K562 (cell line): Measurements from ENCODE around the gene PCK2. TPM values are rescaled to one million over a fixed set of nuclear protein-coding genes. Genes with fewer than 3 reads are reported as not detected.

Experiments
- BCL6 ChIP-seq: fragments of 250-450 bp; sonication (Bioruptor Pico); IDR thresholded peaks from 2 replicates; pipeline ENCODE4 v1.4.0; 2020
- CHCHD3 ChIP-seq: fragments of 250-450 bp; sonication (Bioruptor Pico); IDR thresholded peaks from 2 replicates; pipeline ENCODE4 v2.1.2; 2022; ENCODE audit warnings: mild to moderate bottlenecking
- FOXJ2 ChIP-seq: fragments of 200-800 bp; sonication (Bioruptor generic); IDR thresholded peaks from 2 replicates; pipeline ENCODE4 v1.6.1; 2016; ENCODE audit warnings: missing genetic modification characterization, missing compliant biosample characterization
- GABPA ChIP-seq: fragments of 200-800 bp; sonication (Bioruptor generic); conservative IDR thresholded peaks from 2 replicates; pipeline ENCODE4 v1.6.1; 2016; ENCODE audit warnings: low read depth, missing genetic modification characterization, missing compliant biosample characterization
- HDGF ChIP-seq: fragments of 450-650 bp; IDR thresholded peaks from 2 replicates; pipeline ENCODE4 v1.6.1; 2016
- NONO ChIP-seq, 2 experiments: fragments of 200-400 bp in 1 of 2; fragments of 450-650 bp in 1 of 2; formaldehyde crosslinking in 1 of 2; IDR thresholded peaks; 2 replicates each; pipeline ENCODE4 v1.6.1; 2017; ENCODE audit warnings: low read depth in 2 of 2, mild to moderate bottlenecking in 2 of 2, moderate library complexity in 2 of 2, low read length in 1 of 2
- PML ChIP-seq: IDR thresholded peaks from 2 replicates; pipeline ENCODE4 v1.6.1; 2012; ENCODE audit warnings: low read length, inconsistent platforms
- POLR2B ChIP-seq: fragments of 450-650 bp; IDR thresholded peaks from 2 replicates; pipeline ENCODE4 v1.6.1; 2018; ENCODE audit warnings: low read depth; ENCODE audit not compliant: partially characterized antibody
- RBM14 ChIP-seq: fragments of 200-400 bp; formaldehyde crosslinking; IDR thresholded peaks from 2 replicates; pipeline ENCODE4 v1.6.1; 2018; ENCODE audit warnings: low read depth, mild to moderate bottlenecking, low read length, moderate library complexity, borderline replicate concordance; ENCODE audit not compliant: insufficient read depth
- SMARCA4 ChIP-seq: fragments of 450-650 bp; IDR thresholded peaks from 2 replicates; pipeline ENCODE4 v1.6.1; 2016
- ZKSCAN8 ChIP-seq: fragments of 200-800 bp; sonication (Bioruptor generic); IDR thresholded peaks from 2 replicates; pipeline ENCODE4 v1.6.1; 2016; ENCODE audit warnings: missing genetic modification characterization, missing compliant biosample characterization
- ZNF134 ChIP-seq: fragments of 250-450 bp; sonication (Bioruptor Pico); conservative IDR thresholded peaks from 2 replicates; pipeline ENCODE4 v1.4.0; 2020
- polyA plus RNA-seq, 8 experiments: library from polyadenylated mRNA; depleted of rRNA in 4 of 8; stranded (reverse) in 5 of 8; unstranded in 3 of 8; fragments of >200 nt; fragmentation: Nextera tagmentation in 2 of 8; fragmentation: Illumina TruSeq in 1 of 8; extraction: Ambion mirVana in 2 of 8; extraction: Trizol in 1 of 8; gene quantifications; 2 replicates each; pipeline versions ENCODE4 v1.2.1 to v1.2.3, GENCODE V29; 2011 to 2014; ENCODE audit warnings: inconsistent platforms in 1 of 8, missing spikeins in 1 of 8
- total RNA-seq, 7 experiments: library from RNA; depleted of rRNA in 6 of 7; stranded (reverse); fragments of >200 nt in 6 of 7; fragmentation: Illumina TruSeq in 2 of 7; extraction: Trizol in 2 of 7; gene quantifications; 2 replicates each; pipeline versions ENCODE4 v1.2.1 to v1.2.3, GENCODE V29; 2011 to 2021; ENCODE audit warnings: low replicate concordance in 1 of 7
- TF ChIP-seq, protein P1 (sequence below): sonication (generic); formaldehyde crosslinking; IDR thresholded peaks from 2 replicates; pipeline ENCODE4 v1.8.0; 2022; ENCODE audit warnings: missing genetic modification reagents, mild to moderate bottlenecking, moderate library complexity, borderline replicate concordance
- TF ChIP-seq, protein P2 (sequence below): sonication (generic); formaldehyde crosslinking; IDR thresholded peaks from 2 replicates; pipeline ENCODE4 v1.8.1; 2023; ENCODE audit warnings: mild to moderate bottlenecking, missing genetic modification reagents
- TF ChIP-seq, protein P3 (sequence below): fragments of 250-450 bp; sonication (Bioruptor Pico); IDR thresholded peaks from 2 replicates; pipeline ENCODE4 v1.4.0; 2020; ENCODE audit warnings: mild to moderate bottlenecking
- TF ChIP-seq, protein P4 (sequence below): fragments of 450-650 bp; formaldehyde crosslinking; IDR thresholded peaks from 2 replicates; pipeline ENCODE4 v1.4.0; 2022; ENCODE audit warnings: missing genetic modification characterization
- TF ChIP-seq, protein P5 (sequence below): fragments of 250-450 bp; sonication (Bioruptor Pico); IDR thresholded peaks from 2 replicates; pipeline ENCODE4 v1.4.0; 2020; ENCODE audit warnings: mild to moderate bottlenecking, moderate library complexity
- TF ChIP-seq, protein P6 (sequence below): fragments of 450-650 bp; conservative IDR thresholded peaks from 2 replicates; pipeline ENCODE4 v1.6.1; 2016; ENCODE audit warnings: missing genetic modification characterization, low read depth, mild to moderate bottlenecking, control low read depth, missing compliant biosample characterization

Gene PCK2
- total and polyA plus RNA-seq, 9 of the 15 experiments (the other 6 are each of a cell fraction or from before 2014, with no cell fraction given) = 3.3 to 60.9 (median 30.4) TPM

DNA sequence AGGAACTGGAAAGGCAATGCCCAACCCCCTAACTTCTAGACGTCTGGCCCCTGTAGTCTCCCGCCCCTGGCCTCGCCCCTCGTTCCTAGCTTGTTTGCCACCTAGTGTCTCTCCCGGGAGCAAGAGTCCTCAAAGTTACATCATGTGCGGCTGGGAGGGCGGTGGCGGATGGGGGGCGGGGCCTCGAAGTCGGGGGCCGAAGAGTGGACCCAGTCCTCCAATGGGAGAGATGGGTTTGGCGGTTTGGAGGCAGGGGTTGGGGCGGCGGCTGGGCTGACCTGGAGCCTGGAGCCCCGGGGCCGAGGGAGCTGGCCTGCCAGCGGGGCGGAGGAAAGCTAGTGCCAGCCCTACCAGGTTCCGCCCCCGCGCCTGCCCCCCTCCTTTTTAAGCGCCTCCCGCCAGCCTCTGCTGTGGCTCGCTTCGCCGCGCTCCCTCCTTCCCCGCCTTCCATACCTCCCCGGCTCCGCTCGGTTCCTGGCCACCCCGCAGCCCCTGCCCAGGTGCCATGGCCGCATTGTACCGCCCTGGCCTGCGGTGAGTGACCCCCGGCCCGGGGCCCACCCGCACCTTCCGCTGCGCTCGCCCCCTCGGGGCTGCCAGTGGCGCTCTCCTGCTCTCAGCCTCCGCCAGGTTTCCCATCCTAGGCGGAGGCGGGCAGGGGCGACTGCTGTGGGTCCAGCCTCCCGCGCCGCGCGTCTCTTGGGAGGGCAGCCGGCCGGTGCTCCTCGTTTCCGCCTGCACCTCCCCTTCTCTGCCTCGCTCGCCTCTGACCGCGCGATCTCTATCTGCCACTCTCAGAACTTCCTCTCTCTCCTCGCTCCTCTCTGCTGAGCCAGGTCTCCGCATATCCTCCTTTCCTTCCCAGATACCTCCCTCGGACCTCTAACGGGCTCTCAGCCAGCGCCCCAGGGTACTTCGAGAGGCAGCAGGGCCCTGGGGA, at the start of gene PCK2 (continued):
- TF ChIP-seq NONO (IDR thresholded peaks at IDR 0.05; ENCODE audit: low read depth in 2 of 2, low read length in 1 of 2) (peak in 1 of 2 experiments; percentile 98; a peak in 2 of 4 replicates), RBM14 (0 out of 2 replicates have a peak, but pooled peaks have one; percentile 91), FOXJ2 (tag) (peak; percentile 70; the same call in 1 of the 2 replicates), SMARCA4 (peak; percentile 52; the same call in 1 of the 2 replicates), POLR2B (peak; percentile 92), PML (peak; percentile 50), GABPA (tag) (peak; percentile 64), ZNF134 (CRISPR knock-in tag) (no peak), CHCHD3 (no peak), ZKSCAN8 (CRISPR knock-in tag) (no peak), HDGF (no peak), BCL6 (no peak)
- TF ChIP-seq, protein P1, sequence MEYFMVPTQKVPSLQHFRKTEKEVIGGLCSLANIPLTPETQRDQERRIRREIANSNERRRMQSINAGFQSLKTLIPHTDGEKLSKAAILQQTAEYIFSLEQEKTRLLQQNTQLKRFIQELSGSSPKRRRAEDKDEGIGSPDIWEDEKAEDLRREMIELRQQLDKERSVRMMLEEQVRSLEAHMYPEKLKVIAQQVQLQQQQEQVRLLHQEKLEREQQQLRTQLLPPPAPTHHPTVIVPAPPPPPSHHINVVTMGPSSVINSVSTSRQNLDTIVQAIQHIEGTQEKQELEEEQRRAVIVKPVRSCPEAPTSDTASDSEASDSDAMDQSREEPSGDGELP = peak; percentile 69
- TF ChIP-seq, protein P2, sequence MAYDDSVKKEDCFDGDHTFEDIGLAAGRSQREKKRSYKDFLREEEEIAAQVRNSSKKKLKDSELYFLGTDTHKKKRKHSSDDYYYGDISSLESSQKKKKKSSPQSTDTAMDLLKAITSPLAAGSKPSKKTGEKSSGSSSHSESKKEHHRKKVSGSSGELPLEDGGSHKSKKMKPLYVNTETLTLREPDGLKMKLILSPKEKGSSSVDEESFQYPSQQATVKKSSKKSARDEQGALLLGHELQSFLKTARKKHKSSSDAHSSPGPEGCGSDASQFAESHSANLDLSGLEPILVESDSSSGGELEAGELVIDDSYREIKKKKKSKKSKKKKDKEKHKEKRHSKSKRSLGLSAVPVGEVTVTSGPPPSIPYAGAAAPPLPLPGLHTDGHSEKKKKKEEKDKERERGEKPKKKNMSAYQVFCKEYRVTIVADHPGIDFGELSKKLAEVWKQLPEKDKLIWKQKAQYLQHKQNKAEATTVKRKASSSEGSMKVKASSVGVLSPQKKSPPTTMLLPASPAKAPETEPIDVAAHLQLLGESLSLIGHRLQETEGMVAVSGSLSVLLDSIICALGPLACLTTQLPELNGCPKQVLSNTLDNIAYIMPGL (CRISPR knock-in tag) = 0 out of 2 replicates have a peak, but pooled peaks have one; percentile 30
- TF ChIP-seq, protein P3, sequence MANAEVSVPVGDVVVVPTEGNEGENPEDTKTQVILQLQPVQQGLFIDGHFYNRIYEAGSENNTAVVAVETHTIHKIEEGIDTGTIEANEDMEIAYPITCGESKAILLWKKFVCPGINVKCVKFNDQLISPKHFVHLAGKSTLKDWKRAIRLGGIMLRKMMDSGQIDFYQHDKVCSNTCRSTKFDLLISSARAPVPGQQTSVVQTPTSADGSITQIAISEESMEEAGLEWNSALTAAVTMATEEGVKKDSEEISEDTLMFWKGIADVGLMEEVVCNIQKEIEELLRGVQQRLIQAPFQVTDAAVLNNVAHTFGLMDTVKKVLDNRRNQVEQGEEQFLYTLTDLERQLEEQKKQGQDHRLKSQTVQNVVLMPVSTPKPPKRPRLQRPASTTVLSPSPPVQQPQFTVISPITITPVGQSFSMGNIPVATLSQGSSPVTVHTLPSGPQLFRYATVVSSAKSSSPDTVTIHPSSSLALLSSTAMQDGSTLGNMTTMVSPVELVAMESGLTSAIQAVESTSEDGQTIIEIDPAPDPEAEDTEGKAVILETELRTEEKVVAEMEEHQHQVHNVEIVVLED (CRISPR knock-in tag) = no peak
- TF ChIP-seq, protein P4, sequence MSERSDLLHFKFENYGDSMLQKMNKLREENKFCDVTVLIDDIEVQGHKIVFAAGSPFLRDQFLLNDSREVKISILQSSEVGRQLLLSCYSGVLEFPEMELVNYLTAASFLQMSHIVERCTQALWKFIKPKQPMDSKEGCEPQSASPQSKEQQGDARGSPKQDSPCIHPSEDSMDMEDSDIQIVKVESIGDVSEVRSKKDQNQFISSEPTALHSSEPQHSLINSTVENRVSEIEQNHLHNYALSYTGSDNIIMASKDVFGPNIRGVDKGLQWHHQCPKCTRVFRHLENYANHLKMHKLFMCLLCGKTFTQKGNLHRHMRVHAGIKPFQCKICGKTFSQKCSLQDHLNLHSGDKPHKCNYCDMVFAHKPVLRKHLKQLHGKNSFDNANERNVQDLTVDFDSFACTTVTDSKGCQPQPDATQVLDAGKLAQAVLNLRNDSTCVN (CRISPR knock-in tag) = no peak
- TF ChIP-seq, protein P5, sequence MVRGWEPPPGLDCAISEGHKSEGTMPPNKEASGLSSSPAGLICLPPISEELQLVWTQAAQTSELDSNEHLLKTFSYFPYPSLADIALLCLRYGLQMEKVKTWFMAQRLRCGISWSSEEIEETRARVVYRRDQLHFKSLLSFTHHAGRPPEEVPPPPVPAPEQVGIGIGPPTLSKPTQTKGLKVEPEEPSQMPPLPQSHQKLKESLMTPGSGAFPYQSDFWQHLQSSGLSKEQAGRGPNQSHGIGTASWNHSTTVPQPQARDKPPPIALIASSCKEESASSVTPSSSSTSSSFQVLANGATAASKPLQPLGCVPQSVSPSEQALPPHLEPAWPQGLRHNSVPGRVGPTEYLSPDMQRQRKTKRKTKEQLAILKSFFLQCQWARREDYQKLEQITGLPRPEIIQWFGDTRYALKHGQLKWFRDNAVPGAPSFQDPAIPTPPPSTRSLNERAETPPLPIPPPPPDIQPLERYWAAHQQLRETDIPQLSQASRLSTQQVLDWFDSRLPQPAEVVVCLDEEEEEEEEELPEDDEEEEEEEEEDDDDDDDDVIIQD (CRISPR knock-in tag) = no peak
- TF ChIP-seq, protein P6, sequence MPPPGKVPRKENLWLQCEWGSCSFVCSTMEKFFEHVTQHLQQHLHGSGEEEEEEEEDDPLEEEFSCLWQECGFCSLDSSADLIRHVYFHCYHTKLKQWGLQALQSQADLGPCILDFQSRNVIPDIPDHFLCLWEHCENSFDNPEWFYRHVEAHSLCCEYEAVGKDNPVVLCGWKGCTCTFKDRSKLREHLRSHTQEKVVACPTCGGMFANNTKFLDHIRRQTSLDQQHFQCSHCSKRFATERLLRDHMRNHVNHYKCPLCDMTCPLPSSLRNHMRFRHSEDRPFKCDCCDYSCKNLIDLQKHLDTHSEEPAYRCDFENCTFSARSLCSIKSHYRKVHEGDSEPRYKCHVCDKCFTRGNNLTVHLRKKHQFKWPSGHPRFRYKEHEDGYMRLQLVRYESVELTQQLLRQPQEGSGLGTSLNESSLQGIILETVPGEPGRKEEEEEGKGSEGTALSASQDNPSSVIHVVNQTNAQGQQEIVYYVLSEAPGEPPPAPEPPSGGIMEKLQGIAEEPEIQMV (tag) = no peak
